GM19099 (cell line): ENCODE results near the gene WSB2.

Experiments
- POLR2A ChIP-seq: IDR thresholded peaks from 3 replicates; pipeline ENCODE4 v1.6.1; 2011; ENCODE audit warnings: low read depth; ENCODE audit not compliant: insufficient read length; ENCODE audit errors: extremely low read depth

The WSB2 gene

DNA sequence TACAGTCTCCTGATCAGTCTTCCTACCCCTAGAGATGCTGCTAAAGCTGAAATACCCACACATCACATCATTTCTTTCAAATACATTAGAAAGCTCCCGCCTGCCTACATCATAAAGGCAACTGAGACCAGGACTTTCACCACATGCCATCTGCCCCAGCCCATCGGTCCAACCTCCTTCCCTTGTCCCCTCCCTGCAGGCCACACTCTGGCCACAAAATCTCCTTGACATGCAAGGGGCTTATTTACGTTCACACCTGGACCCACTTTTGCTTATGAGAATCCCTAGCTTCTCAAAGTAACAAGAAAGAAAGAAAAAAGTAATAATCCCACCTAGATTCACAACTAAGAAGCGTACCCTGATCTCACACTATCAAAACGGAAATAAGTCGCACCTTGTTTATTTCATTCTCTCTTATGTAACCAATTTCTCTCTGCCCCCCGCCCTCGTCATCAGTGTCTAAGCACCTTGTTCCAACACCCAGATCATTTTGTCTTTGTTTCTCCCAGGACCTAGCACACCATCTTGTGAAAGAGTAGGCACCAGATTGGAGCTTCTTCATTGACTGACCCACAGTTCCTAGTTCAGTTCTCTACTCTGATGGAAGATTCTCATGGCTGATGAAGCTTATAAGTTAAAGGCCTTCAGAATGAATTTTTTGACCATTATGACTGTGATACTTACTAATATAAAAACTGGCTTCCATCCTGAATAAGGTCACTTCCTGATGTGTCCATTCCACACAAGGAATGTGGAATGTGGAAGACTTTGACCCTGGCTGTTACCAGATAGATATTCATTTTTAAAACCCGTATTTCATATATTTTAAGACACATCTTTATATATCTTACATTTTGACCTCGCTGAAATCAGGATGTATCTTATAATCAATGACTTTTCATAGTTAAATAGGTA is 7.7 kb downstream of the WSB2 start:
- TF ChIP-seq POLR2A, result no peak

- no peak for TF ChIP-seq POLR2A
These were observed 8.5 kb downstream of the WSB2 start for GRCh38 chr12:118052324-118053070.

GRCh38 chr12:118050972-118051910 is 9.7 kb downstream of the WSB2 start:
- no peak for TF ChIP-seq POLR2A

DNA sequence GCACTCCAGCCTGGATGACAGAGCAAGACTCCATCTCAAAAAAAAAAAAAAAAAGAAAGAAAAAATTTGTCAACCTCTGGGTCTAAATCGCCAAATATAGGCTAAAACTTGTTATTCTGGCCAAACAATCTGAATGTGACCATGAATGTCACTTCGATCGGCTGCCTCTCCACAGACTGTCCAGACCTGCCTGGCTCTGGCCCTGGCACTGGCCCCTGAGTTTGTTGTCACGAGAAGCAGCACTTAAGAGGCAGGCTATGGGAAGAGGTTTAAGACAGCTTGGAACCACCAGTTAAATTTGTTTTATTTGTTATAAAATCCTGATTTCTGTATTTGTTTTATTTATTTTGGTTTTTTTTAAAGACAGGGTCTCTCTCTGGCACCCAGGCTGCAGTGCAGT is 14.5 kb downstream of the WSB2 start:
- no peak for TF ChIP-seq POLR2A

GRCh38 chr12:118044577-118044976 is 16.4 kb downstream of the WSB2 start:
- no peak for TF ChIP-seq POLR2A

DNA sequence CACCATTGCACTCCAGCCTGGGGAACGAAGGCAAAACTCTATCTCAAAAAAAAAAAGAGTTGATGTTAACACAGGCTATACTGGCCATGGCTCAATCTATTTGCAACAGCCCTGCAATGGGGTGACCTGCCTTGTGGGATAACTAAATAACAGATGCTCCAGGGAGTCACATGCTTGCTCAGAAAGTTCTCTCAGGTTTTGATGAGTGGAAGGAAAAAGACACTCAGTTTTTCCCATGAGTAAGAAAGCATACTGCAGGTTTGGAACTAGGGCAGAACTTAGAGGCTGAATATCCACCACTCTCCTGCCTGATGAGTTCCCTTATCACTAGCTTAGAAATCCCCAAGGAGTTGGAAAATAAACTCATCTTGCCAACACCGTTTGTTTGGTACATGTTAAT is 16.9 kb downstream of the WSB2 start:
- TF ChIP-seq POLR2A, result no peak

GRCh38 chr12:118042091-118042490 is 18.9 kb downstream of the WSB2 start:
- no peak for TF ChIP-seq POLR2A

DNA sequence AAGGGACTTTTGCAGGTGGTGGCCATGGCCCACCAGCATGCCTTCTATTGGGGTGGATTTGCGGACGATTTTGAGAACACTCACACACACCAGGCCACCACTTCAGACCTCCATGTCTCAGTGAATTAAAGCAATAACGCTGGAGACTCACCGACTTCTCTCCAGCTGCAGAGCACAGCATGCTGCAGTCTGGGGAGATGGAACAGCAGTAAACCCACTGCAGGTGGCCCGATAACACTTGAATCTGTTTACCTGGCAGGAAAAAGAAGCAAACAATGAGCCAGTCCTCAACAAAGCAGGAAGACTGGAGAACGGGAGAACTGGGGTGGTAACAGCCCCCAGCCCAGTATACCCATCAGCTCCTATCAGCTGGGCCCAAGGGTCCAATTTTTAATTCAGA is 22.8 kb downstream of the WSB2 start:
- no peak for TF ChIP-seq POLR2A

DNA sequence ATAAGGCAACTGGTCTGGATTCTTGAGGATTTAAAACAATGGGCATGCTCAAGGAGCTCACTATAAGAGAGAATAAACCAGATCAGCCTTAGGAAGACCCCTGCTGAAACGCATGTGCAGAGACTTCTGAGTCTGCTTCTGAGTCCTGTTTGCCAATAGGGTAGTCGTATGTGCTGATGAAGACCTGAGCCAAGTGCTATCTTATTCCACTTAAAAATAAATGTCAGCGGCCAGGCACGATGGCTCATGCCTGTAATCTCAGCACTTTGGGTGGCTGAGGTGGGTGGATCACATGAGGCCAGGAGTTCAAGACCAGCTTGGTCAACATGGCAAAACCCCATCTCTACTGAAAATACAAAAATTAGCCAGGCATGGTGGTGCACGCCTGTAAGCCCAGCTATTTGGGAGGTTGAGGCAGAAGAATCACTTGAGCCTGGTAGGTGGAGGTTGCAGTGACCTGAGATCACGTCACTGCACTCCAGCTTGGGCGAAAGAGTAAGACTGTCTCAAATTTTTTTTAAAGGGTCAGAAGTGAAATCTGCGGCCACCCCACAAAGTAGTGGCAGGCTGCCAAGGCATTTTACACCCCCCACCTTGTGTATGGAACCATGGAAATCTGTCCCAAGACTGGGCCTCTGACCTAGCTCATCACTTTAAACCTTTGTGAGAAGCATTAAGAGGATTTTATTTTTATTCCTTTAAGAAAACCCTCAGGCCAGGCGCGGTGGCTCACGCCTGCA is 24.1 kb downstream of the WSB2 start:
- no peak for TF ChIP-seq POLR2A

DNA sequence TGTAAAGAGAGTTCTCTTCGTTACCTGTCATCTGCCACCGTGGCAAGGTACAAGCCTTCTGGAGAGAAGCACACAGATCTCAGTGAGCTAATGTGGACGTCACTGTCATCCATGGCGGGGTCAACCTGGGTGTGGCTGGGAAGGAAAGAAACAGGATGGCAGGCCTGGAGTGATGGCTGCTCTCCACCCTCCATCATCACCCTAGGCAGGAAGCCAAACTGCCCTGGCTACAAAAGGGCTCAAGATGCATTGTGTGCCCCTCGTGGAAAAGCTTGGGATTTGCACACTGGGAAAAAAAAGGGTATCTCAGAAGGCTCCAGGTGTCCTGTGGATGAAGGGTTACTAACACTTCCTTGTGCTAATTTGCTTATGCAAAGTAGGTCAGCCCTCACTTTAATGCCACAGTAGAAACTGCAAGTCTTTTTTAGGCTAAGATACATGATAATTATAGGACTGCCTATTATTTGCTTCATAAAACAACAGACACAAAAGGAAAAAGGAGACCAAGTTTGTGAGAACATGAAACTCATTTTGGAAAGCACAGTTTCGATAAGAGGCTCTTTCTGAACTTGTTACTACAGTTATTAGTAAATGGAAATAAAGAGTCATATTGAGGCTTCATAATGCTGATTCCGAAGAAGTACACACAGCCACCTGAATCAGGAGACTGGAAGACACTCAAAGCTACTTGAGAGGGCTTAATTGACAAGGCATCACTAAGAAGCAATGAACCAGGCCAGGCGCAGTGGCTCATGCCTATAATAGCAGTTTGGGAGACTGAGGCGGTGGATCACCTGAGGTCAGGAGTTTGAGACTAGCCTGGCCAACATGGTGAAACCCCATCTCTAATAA is 25.6 kb downstream of the WSB2 start:
- TF ChIP-seq POLR2A, result no peak

- no peak for TF ChIP-seq POLR2A
These were observed 26.4 kb downstream of the WSB2 start for GRCh38 chr12:118034429-118035189.

GRCh38 chr12:118033902-118034301 is 27.1 kb downstream of the WSB2 start:
- no peak for TF ChIP-seq POLR2A

- TF ChIP-seq POLR2A, result no peak
These were observed 27.7 kb downstream of the WSB2 start for GRCh38 chr12:118033323-118033722.
